ENCODE data around the gene REXO1.
A peak's percentile ranks its signal among the peaks of the same experiment; 100 is the strongest.

REXO1 gene

GRCh38 chr19:1794424-1795172, 53.7 kb downstream of the REXO1 start (continued):
- no peak for TF ChIP-seq ZNF24 (tag by site-specific recombination; IDR thresholded peaks at IDR 0.05)
- no peak for TF ChIP-seq KLF7 (tag by site-specific recombination; IDR thresholded peaks at IDR 0.05; ENCODE audit: borderline replicate concordance)
- no peak for TF ChIP-seq ZNF175 (tag by site-specific recombination; IDR thresholded peaks at IDR 0.05)
- no peak for TF ChIP-seq MEIS1 (CRISPR knock-in tag; IDR thresholded peaks at IDR 0.05; ENCODE audit: borderline replicate concordance)
- no peak for TF ChIP-seq RBAK (tag by site-specific recombination; IDR thresholded peaks at IDR 0.05)
- TF ChIP-seq ZNF549 (tag by site-specific recombination; IDR thresholded peaks at IDR 0.05): no peak
- TF ChIP-seq KLF1 (tag by site-specific recombination; IDR thresholded peaks at IDR 0.05): peak; percentile 98
- peak; percentile 44; the same call in 1 of the 2 replicates for TF ChIP-seq ZIC2 (tag by site-specific recombination; IDR thresholded peaks at IDR 0.05)
- no peak for TF ChIP-seq ZNF514 (tag by site-specific recombination; IDR thresholded peaks at IDR 0.05)
- TF ChIP-seq ZNF518A (tag by site-specific recombination; conservative IDR thresholded peaks at IDR 0.05; ENCODE audit: low read depth): no peak
- TF ChIP-seq ZNF398 (tag by site-specific recombination; IDR thresholded peaks at IDR 0.05): no peak
- no peak for TF ChIP-seq ZNF423 (tag by site-specific recombination; IDR thresholded peaks at IDR 0.05)
- TF ChIP-seq KLF16 (tag by site-specific recombination; IDR thresholded peaks at IDR 0.05): no peak
- TF ChIP-seq ZNF488 (tag by site-specific recombination; IDR thresholded peaks at IDR 0.05): no peak
- TF ChIP-seq ZNF623 (tag by site-specific recombination; IDR thresholded peaks at IDR 0.05): no peak
- no peak for TF ChIP-seq AEBP2 (tag by site-specific recombination; IDR thresholded peaks at IDR 0.05; ENCODE audit: borderline replicate concordance)

- Histone ChIP-seq H3K9me3 (ENCODE audit: control insufficient read depth, insufficient read depth, low read depth, low read length) (no peaks in the 10 kb centered on the region), H3K27ac (ENCODE audit: extremely low read depth, low read depth, low read length) (no peak overlapping the region), H3K4me1 (ENCODE audit: control insufficient read depth, insufficient read depth, low read length) (no peaks in the 10 kb centered on the region), H3K4me3 (ENCODE audit: low read depth, low read length) (no peak overlapping the region), H3K36me3 (ENCODE audit: control insufficient read depth in 2 of 2, insufficient read depth in 1 of 2, low read length in 2 of 2) (no peaks in the 10 kb centered on the region)
- TF ChIP-seq SCRT2 (tag by site-specific recombination; IDR thresholded peaks at IDR 0.05): peak; percentile 63
- no peak for TF ChIP-seq ZNF292 (tag by site-specific recombination; IDR thresholded peaks at IDR 0.05; ENCODE audit: borderline replicate concordance, low read depth)
- ChIA-PET POLR2A (interaction anchor here (0.6 kb wide), 1 partner anchor 405 kb away, joined by 3 read pairs; no protein-coding TSS in a partner anchor), CTCF (interaction anchor here (1.2 to 1.8 kb wide), 2 partner anchors 34 to 245 kb away, joined by 4 to 12 read pairs; no protein-coding TSS in a partner anchor)
These were observed 56.4 kb downstream of the REXO1 start for GRCh38 chr19:1791879-1792278.

Data from HEK293 (cell line).